ENCODE results near the gene THAP8.

GRCh38 chr19:36084231-36085009 is 30.3 kb upstream of the THAP8 start:
- TF ChIP-seq POLR2A (IDR thresholded peaks at IDR 0.05; ENCODE audit: low read depth, low read length), result no peak
- TF ChIP-seq POLR2AphosphoS5 (IDR thresholded peaks at IDR 0.05; ENCODE audit: low read depth, low read length), result no peak
- TF ChIP-seq TAF1 (IDR thresholded peaks at IDR 0.05; ENCODE audit: low read depth, low read length), result no peak
- TF ChIP-seq POU2F2 (IDR thresholded peaks at IDR 0.05; ENCODE audit: low read depth, low read length), result no peak

Measured in GM12891 (cell line).